ENCODE measurements around the gene FAM151A. TPM values are rescaled to one million over a fixed set of nuclear protein-coding genes. Genes with fewer than 3 reads are reported as not detected.

FAM151A gene
- total and polyA plus RNA-seq, 2 experiments from 2014 or later = 0.18 to 0.21 TPM

GRCh38 chr1:54665852-54666251, 42.5 kb upstream of the FAM151A start:
- Histone ChIP-seq H3K4me3 (no peak overlapping the region), H3K27me3 (no peaks in the 10 kb centered on the region), H3K36me3 (no peaks in the 10 kb centered on the region), H3K4me1 (ENCODE audit: low read depth) (no peaks in the 10 kb centered on the region), H3K9me3 (ENCODE audit: low read depth) (no peaks in the 10 kb centered on the region), H3K27ac (no peak overlapping the region)
- no peak for TF ChIP-seq CTCF (IDR thresholded peaks at IDR 0.05; ENCODE audit: low read depth, low read length)
- no peak for DNase-seq (ENCODE audit: low read depth in 1 of 2, low spot score in 1 of 2)

GRCh38 chr1:54664364-54664763, 41.0 kb upstream of the FAM151A start:
- no peaks in the 10 kb centered on the region for H3K9me3 ChIP-seq (ENCODE audit: low read depth)
- H3K27me3 ChIP-seq = no peaks in the 10 kb centered on the region
- no peaks in the 10 kb centered on the region for H3K36me3 ChIP-seq
- no peaks in the 10 kb centered on the region for H3K4me1 ChIP-seq (ENCODE audit: low read depth)
- no peak for TF ChIP-seq CTCF (IDR thresholded peaks at IDR 0.05; ENCODE audit: low read depth, low read length)
- H3K27ac ChIP-seq = no peak overlapping the region
- DNase-seq (ENCODE audit: low read depth in 1 of 2, low spot score in 1 of 2) = no peak
- no peak overlapping the region for H3K4me3 ChIP-seq

- no peaks in the 10 kb centered on the region for H3K4me1 ChIP-seq (ENCODE audit: low read depth)
- no peak for DNase-seq (ENCODE audit: low read depth in 1 of 2, low spot score in 1 of 2)
- no peak overlapping the region for H3K4me3 ChIP-seq
- no peaks in the 10 kb centered on the region for H3K27me3 ChIP-seq
- H3K9me3 ChIP-seq (ENCODE audit: low read depth) = no peaks in the 10 kb centered on the region
- no peaks in the 10 kb centered on the region for H3K36me3 ChIP-seq
- no peak for TF ChIP-seq CTCF (IDR thresholded peaks at IDR 0.05; ENCODE audit: low read depth, low read length)
- H3K27ac ChIP-seq = no peak overlapping the region
These were observed 40.4 kb upstream of the FAM151A start for GRCh38 chr1:54663725-54664124.

GRCh38 chr1:54658164-54658913, 35.0 kb upstream of the FAM151A start:
- no peaks in the 10 kb centered on the region for H3K9me3 ChIP-seq (ENCODE audit: low read depth)
- H3K27me3 ChIP-seq = no peaks in the 10 kb centered on the region
- no peak overlapping the region for H3K4me3 ChIP-seq
- no peaks in the 10 kb centered on the region for H3K4me1 ChIP-seq (ENCODE audit: low read depth)
- TF ChIP-seq CTCF (IDR thresholded peaks at IDR 0.05; ENCODE audit: low read depth, low read length) = no peak
- no peaks in the 10 kb centered on the region for H3K36me3 ChIP-seq
- DNase-seq (ENCODE audit: low read depth in 1 of 2, low spot score in 1 of 2) = no peak
- no peak overlapping the region for H3K27ac ChIP-seq

GRCh38 chr1:54653036-54653435, 29.7 kb upstream of the FAM151A start:
- Histone ChIP-seq H3K36me3 (no peaks in the 10 kb centered on the region), H3K4me1 (ENCODE audit: low read depth) (no peaks in the 10 kb centered on the region), H3K4me3 (no peak overlapping the region), H3K9me3 (ENCODE audit: low read depth) (no peaks in the 10 kb centered on the region), H3K27me3 (no peaks in the 10 kb centered on the region), H3K27ac (no peak overlapping the region)
- peak in 1 of 2 donors; percentile 2 for DNase-seq (ENCODE audit: low read depth in 1 of 2, low spot score in 1 of 2)
- no peak for TF ChIP-seq CTCF (IDR thresholded peaks at IDR 0.05; ENCODE audit: low read depth, low read length)
